Smooth muscle cell of the umbilical artery (primary cell): Measurements from ENCODE around the gene INPP4A. TPM values are rescaled to one million over a fixed set of nuclear protein-coding genes. Genes with fewer than 3 reads are reported as not detected.

ENCODE experiments used
- total RNA-seq: library from RNA; depleted of rRNA; stranded (reverse); fragments of >200 nt; gene quantifications from 2 replicates; pipeline ENCODE4 v1.2.3, GENCODE V29; 2014

Gene INPP4A
- total RNA-seq = 29.7 and 38.7 TPM in 2 replicates

GRCh38 chr2:98444436-98445176, at the start of gene INPP4A:
Gene INPP4A, plus strand, starts transcription at chr2:98444858. Its CDS starts 75,191 bp downstream, at chr2:98520049.

GRCh38 chr2:98608116-98608961, 163.7 kb downstream of the INPP4A start, which contains the start of the genes COA5 and UNC50:
Gene COA5, minus strand, starts transcription at chr2:98608512. Its CDS starts 107 bp downstream, at chr2:98608405.
Gene UNC50, plus strand, starts transcription at chr2:98608589. Its CDS starts 1,171 bp downstream, at chr2:98609760.

Other genes with a start within 250 kb of the INPP4A start
- 0.05 TPM in 1 of 2 replicates, not detected in the other for gene CNGA3, start 98.4 kb upstream of the INPP4A start, total RNA-seq
- gene COA5, start 163.7 kb downstream of the INPP4A start, total RNA-seq = 19.7 and 28.8 TPM in 2 replicates
- gene UNC50, start 163.7 kb downstream of the INPP4A start, total RNA-seq = 46.8 and 63.2 TPM in 2 replicates